DLD1 (cell line): ENCODE measurements around the gene NCOA5.

ENCODE experiments used
- in situ Hi-C: cut with HindIII; loops from 2 replicates; pipeline ENCODE4 v1.10.0; 2017; ENCODE audit warnings: low sequenced_read_pairs

Gene NCOA5

DNA sequence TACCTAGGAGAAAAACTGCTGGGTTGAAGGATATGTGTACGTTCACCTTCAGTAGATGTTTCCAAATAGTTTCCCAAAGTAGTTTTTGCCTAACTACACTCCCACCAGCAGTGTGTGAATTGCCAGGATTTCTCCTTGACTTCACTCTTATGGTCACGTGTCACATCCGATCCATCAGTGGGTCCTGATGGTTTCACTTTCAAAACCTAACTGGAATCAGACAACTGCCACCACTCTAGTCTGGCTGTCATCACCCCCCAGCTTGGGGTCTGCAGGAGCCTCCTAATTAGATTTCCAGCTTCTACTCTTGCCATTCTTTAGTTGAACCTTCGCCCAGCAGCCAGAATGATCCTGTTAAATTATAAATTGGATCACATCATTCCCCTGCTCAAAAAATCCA, 69.2 kb downstream of the NCOA5 start:
- in situ Hi-C loops, result no loop called here

DNA sequence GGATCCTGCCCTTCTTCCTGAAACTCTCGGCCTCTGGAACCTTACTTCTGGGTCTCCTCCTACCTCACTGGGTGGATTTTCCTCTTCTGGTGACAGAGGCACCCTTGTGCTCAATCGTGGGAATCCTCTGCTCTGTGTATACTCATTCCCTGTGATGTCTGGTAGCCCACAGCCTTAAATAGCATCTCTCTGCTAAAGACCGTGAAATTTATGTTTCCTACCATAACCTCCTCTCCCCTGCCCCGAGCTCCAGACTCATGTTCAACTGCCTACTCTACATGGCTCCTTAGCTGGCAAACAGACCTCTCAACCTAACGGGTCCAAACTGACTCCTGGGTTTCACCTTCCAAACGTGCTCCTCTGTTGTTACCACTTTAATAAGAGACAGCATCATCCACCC, 71.2 kb downstream of the NCOA5 start:
- in situ Hi-C loops, result no loop called here

DNA sequence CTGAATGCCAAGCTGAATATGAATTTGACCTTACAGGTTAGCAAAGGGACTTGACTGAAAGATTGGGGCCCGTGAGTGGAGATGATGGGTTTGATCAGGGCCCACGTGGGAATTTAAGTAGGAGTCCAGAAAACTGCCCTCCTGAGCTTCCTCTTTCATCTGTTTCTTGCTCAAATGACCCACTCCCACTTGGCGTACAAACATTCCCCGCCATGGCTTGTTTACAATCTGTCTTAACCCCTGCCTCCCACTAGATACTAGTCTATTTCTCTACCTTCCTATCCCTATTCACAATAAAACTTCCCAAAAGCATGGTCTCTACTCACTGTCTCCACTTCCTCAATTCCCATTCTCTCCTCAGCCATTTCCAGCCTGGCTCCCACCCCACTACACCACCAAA, 71.7 kb downstream of the NCOA5 start:
- in situ Hi-C loops, result no loop called here

DNA sequence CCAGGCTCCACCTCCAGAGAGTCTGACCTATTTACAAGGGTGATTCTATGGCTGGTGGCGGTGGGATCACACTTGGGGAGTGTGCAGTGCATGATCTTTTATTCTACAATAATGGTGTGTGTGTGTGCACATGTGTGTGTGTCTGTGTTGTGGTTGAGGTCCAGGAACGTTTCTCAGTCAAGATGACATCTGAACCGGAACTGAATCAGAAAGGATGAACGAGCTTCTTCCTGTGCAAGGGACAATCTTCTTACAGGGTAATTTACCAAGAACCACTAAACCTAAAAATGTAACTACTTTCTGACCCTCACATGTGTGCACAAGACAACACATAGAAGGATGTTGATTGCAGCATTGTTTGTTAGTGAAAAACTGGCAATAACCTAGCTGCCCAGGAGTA, 72.5 kb downstream of the NCOA5 start:
- in situ Hi-C loops, result no loop called here

DNA sequence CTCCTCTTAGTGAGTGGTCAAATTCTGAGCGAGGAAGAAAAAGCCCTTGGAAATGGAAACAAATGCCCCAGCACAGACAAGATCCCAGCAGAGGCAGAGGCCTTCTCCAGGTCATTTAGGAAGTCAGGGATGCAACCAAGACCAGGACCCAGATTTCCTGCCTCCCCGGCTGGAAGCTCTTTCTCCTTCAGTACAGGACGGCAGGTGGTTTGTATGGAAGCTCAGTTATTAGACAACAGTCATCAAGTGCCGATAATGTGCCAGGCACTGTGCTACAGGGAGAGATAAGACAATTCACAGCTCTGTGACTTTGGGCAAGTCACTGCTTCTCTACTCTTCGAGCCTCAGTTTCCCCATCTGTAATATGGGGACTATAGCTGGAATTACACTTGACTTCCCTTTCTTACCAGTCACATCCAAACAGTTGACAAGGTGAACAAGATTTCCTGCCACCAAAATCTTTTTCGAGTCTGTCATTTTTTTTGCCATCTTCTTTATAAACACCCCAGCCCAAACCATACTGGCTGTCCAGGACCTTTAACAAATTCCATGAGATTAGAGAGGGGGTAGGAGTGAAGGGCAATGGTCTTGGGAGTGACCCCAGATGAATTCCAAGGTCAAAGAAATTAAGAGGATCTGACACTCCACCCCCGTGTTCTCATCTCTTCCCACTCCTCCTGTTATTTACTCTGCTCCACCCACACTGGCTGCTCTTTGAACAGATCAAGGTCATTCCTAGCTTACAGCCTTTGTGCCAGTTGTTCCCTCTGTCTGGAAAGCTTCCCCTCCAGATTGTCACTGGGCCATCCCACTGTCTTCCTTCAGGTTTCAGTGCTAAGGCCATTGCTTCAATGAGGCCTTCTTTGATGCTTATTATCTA, 75.0 kb downstream of the NCOA5 start:
- in situ Hi-C loops, result no loop called here

DNA sequence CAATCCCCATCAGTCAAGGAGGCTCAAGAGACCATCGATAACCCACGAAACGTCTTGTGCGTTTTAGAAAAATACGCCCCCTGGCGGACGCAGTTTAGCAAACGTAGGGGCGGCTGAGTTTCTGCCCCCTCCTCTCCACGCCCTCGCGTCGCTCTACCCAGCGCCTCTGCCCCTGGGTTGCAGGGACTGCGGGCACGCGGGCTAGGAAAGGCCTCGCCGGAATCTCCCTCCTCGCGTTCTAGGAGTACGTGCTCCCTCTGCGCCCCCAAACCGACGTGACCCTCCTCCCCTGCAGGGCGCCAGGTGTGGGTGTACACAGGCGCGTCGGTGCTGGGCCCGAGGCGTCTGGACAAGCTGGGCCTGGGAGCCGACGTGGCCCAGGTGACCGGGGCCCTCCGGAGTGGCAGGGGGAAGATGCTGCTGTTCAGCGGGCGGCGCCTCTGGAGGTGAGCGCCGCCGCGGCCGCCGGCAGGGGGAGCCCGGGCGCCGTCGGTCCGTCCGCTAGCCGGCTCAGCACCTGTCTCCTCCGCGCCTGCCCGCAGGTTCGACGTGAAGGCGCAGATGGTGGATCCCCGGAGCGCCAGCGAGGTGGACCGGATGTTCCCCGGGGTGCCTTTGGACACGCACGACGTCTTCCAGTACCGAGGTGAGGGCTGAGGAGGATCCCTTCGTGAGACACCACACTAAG, 75.8 kb downstream of the NCOA5 start:
- in situ Hi-C loops, result no loop called here

DNA sequence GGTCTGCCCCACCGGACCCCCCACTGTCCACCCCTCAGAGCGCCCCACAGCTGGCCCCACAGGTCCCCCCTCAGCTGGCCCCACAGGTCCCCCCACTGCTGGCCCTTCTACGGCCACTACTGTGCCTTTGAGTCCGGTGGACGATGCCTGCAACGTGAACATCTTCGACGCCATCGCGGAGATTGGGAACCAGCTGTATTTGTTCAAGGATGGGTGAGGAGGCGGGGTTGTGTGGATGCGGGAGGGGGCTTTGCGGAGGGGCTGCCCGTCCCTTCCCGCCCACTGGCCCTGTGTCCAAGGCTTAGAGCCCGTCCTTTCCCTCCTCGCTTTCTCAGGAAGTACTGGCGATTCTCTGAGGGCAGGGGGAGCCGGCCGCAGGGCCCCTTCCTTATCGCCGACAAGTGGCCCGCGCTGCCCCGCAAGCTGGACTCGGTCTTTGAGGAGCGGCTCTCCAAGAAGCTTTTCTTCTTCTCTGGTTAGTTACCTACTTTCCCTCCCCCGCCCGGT, 76.4 kb downstream of the NCOA5 start:
- in situ Hi-C loops, result no loop called here

DNA sequence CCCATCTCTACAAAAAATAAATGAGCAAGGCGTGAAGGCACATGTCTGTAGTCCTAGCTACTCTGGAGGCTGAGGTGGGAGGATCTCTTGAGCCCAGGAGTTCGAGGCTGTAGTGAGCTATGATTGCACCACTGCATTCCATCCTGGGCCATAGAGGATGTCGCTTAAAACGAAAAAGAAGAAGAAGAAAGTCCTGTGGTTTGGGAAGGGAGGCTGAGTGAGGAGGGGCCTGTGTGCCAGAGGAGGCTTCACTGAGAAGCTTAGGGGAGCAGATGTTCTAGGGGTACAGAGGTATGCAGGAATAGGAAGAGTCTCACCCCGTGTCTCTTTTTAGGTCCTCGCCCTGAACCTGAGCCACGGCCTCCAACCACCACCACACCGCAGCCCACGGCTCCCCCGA, 76.8 kb downstream of the NCOA5 start:
- in situ Hi-C loops, result no loop called here

DNA sequence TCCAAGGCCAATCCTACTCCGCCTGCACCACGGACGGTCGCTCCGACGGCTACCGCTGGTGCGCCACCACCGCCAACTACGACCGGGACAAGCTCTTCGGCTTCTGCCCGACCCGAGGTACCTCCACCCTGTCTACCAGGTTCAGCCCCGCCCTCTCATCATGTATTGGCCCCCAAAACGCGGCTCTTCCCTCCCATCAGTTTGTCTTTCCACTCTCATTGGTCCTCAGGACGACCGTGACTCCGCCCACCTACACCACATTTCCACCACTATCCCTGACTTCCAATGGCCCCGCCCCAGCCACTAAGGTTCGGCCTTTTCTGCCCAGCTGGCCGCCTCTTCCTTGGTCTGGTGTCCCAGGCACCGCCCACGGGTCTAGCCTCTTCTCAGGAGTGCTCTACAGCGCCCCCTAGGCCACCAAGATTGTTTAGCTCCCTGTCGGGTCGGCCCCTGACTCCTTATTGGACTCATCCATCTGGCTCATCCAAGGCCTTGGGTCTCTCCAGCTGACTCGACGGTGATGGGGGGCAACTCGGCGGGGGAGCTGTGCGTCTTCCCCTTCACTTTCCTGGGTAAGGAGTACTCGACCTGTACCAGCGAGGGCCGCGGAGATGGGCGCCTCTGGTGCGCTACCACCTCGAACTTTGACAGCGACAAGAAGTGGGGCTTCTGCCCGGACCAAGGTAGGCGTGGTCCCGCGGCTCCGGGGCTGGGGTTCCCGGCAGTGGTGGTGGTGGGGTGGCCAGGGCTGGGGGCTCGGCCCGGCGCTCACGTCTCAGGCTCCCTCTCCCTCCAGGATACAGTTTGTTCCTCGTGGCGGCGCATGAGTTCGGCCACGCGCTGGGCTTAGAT, 77.9 kb downstream of the NCOA5 start:
- in situ Hi-C loops, result no loop called here
